GM12874 (cell line): ENCODE measurements around the gene ZFYVE27.
A peak's percentile ranks its signal among the peaks of the same experiment; 100 is the strongest.

Source experiments
- CTCF ChIP-seq: IDR thresholded peaks from 2 replicates; pipeline ENCODE4 v1.5.1; 2011; ENCODE audit warnings: low read depth, mild to moderate bottlenecking, control low read depth, low read length, moderate library complexity; ENCODE audit not compliant: insufficient read depth

The ZFYVE27 gene

GRCh38 chr10:97784200-97784810 is 47.4 kb downstream of the ZFYVE27 start:
- no peak for TF ChIP-seq CTCF

- TF ChIP-seq CTCF: no peak
Measured at GRCh38 chr10:97785231-97785630, 48.3 kb downstream of the ZFYVE27 start.

GRCh38 chr10:97785731-97786130 is 48.8 kb downstream of the ZFYVE27 start:
- TF ChIP-seq CTCF: no peak

GRCh38 chr10:97788552-97789442 is 51.9 kb downstream of the ZFYVE27 start:
- no peak for TF ChIP-seq CTCF

GRCh38 chr10:97789770-97790397 is 53.0 kb downstream of the ZFYVE27 start:
- TF ChIP-seq CTCF: no peak

- TF ChIP-seq CTCF: peak; percentile 96
Measured at GRCh38 chr10:97791824-97792721, 55.1 kb downstream of the ZFYVE27 start.
